H4 (cell line): ENCODE results near the gene ZNF587B. TPM values are rescaled to one million over a fixed set of nuclear protein-coding genes. Genes with fewer than 3 reads are reported as not detected.
"Not testable (repeated sequence)": the region's sequence is repeated elsewhere in the genome, so short reads cannot be mapped to it uniquely, and the experiment has no call there.

Source experiments
- DNase-seq: peaks from one replicate; pipeline ENCODE4 v3.0.0-alpha.2; 2015; ENCODE audit warnings: low spot score
- total RNA-seq: library from RNA; depleted of rRNA; stranded (reverse); fragments of >200 nt; shearing (Covaris generic); gene quantifications from 2 replicates; pipeline ENCODE4 v1.2.3, GENCODE V29; 2014; rRNA removed

ZNF587B gene
- total RNA-seq, 1 experiment from 2014 or later, result 11.9 TPM

DNA sequence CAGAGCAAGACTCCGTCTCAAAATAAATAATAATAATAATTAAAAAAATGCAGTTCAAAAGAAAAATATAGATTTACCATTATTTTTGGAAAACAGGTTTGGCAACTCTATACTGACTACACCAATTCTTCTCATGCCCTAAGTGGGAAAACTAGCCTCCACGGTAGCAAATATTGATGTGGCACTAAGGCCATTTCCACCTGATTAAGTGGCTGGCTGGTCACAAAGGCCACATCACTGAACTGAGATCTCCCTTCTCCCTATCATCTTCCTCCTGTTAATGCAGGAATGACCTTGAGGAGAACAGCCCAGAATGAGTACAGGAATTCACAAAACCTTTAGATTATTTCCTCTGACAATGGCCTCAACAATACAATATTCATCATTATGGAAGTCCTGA, 40.1 kb downstream of the ZNF587B start:
- no peak for DNase-seq

DNA sequence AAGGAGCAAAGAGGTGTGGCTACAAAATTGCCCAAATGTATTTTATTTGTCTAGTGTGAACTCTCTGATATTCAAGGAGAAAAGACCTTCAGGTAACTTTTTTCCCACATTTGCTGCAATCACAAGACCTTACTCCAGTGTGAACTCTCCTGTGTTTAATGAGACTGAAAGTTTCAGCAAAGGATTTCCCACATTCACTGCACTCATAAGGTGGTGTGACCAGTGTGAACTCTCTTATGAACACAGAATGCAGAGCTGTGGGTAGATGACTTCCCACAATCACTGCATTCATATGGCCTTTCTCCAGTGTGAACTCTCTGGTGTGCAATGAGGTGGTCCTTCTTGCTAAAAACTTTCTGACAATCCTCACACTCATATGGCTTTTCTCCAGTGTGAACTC, 42.4 kb downstream of the ZNF587B start:
- DNase-seq, result no peak

DNA sequence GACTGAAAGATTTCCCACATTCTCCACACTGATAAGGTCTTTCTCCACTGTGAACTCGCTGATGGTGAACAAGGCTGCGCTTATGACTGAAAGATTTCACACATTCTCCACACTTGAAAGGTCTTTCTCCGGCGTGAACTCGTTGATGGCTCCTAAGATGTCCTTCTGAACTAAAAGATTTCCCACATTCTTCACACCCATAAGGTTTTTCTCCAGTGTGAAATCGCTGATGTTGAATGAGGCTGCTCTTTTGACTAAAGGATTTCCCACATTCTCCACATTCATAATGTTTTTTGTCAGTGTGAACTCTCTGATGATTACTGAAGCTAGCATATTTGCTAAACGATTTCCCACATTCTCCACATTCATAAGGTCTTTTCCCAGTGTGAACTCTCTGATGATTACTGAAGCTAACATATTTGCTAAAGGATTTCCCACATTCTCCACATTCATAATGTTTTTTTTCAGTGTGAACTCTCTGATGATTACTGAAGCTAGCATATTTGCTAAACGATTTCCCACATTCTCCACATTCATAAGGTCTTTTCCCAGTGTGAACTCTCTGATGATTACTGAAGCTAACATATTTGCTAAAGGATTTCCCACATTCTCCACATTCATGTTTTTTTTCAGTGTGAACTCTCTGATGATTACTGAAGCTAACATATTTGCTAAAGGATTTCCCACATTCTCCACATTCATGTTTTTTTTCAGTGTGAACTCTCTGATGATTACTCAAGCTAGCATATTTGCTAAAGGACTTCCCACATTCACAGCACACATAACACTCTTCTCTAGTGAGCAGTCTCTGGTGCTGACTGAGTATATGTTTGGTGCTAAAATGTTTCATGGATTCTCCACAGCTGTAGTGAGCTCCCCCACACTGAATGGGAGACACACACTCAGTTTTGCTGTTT, 44.0 kb downstream of the ZNF587B start:
- DNase-seq, result not testable (repeated sequence)

DNA sequence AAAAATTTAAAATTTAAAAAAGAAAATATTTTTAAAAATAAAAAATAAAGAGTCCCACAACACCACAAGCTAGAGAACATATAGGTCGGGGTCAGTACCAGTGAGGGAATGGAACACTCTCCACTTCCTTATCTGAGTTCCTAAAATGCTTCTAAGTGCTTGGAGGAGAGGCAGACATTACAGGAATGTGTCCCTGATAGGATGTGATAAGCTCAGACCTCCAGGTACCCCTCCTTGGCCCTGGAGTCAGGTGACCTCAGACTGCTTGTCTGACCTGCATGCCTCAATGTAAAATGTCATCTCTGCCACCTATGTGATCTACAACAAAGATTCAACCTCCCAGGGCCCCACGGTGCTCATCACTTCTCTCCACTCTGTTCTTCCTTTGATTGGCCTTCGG, 55.9 kb downstream of the ZNF587B start:
- DNase-seq, result no peak

DNA sequence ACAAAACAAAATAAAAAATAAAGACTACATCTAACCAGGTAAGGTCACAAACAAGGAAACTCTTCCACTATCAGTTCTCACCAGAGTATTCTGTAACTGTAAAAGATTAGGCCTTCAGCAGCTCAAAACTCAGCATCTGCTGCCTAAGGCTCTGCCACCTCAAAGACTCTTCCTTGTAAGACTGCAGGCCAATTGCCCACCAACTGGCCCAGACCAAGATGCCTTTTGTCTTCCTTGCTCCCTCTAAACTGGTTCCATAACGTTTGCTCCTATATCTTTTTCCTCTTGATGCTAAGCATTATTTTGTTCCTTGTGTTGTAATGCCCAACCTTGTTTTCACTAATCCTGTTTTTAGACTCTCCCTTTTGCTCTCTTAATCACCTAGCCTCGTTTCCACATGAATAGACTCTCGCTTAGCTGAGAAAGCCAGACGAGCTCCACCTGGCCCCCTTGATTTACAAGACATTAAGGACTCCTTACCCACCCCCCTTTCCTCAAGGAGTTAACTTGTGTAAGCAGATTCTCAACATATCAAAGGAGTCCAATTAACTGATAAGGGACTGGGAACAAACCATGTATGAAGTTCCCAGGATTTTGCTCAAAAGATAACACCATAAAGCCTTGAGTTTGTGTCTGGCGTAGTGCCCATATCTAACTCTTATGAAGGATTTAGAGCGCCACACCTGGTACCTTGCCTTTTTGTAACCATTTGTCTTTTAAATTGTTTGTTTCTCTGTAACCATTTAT, 57.3 kb downstream of the ZNF587B start:
- no peak for DNase-seq

DNA sequence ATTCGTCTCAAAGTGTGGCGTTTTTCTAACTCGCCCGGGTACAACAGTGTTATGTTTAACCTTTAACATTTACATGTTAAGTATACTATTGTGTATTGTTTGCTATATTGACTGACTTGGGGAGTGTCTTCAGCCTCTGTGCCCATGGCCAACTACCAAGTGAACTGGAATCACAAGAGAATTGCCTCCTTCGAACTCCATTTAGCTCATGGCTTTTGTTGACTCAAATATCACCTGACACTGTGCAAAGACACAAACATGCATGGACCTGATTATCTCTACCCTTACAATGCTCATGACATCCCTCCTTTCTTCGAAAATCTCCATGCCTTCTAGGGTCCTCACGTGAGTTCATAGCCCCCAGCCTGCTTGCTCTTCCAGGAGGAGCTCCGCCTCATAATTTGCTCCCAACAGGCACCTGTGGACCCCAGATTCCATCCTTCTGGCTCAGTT, 58.0 kb downstream of the ZNF587B start:
- no peak for DNase-seq

DNA sequence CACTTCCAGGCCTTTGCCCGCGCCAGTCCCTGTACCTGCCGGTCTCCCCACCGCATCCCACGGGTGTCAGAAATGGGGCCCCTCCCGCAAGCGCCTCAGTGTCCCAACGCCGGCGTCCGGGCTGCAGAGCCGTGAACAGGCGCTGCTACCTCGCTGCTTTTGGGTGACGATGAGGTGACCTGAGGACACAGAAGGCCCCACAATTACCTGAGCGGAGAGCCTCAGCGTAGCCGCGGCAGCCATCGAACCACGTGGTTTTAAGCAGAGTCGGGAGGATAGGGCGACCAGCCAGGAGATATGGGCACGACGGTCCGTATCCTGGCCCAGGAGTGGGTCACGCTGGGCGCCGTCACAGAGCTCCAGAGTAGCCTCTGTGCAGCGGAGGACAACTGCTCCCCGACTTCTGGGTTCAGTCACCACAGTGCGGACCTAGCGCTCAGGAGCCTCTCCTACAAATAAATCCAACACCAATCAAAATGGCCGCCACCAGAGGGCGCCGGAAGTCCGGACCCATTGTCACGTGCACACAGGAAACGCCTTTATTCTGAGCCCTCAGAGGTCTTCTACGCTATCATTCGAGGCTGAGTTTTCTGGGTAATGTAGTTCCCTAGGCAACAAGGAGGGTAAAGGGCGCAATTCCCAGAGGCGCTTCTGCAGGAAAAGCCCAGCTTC, 58.6 kb downstream of the ZNF587B start, which contains the start of gene ZNF814:
Gene ZNF814 (minus strand): TSS at position 478 of the 672 bp plus-strand sequence. CDS start 235 bp downstream, at position 243.
- peak; percentile 92 for DNase-seq

DNA sequence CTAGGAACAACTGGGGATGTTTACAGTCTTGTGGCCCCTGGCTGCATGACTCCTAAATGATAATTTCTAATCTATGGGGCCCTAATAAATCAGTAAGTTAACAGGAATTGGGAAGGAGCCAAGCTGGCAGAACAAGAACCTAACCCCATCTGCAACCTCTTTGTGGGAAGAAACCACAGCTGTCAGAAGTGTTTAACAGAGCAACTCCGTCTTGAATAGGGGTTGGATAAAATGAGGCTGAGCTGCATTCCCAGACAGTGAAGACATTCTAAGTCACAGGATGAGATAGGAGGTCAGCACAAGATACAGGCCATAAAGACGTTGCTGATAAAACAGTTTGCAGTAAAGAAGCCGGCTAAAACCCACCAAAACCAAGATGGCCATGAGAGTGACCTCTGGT, 60.6 kb downstream of the ZNF587B start:
- peak; percentile 42 for DNase-seq

Other genes with a start within 250 kb of the ZNF587B start
- 6.9 and 7.8 TPM in 2 replicates for gene ZIK1, start 246.2 kb upstream of the ZNF587B start, total RNA-seq
- gene ZNF530, start 230.4 kb upstream of the ZNF587B start, total RNA-seq, result 9.1 and 11.9 TPM in 2 replicates
- gene ZNF134, start 216.1 kb upstream of the ZNF587B start, total RNA-seq, result 16.8 and 26.1 TPM in 2 replicates
- gene ZNF211, start 197.1 kb upstream of the ZNF587B start, total RNA-seq, result 9.7 and 10.7 TPM in 2 replicates
- not detected in 2 replicates for gene ZSCAN4, start 161.4 kb upstream of the ZNF587B start, total RNA-seq
- 15.2 and 17.6 TPM in 2 replicates for gene ZNF551, start 148.3 kb upstream of the ZNF587B start, total RNA-seq
- gene ZNF154, start 121.1 kb upstream of the ZNF587B start, total RNA-seq, result not detected in 2 replicates
- 0.41 and 0.74 TPM in 2 replicates for gene ZNF671, start 102.7 kb upstream of the ZNF587B start, total RNA-seq
- gene ZNF776, start 83.5 kb upstream of the ZNF587B start, total RNA-seq, result 10.7 and 23.8 TPM in 2 replicates
- 12.7 and 19.3 TPM in 2 replicates for gene ZNF586, start 60.6 kb upstream of the ZNF587B start, total RNA-seq
- gene ZNF552, start 15.4 kb upstream of the ZNF587B start, total RNA-seq, result 3.9 and 4.3 TPM in 2 replicates
- 4.3 and 11.9 TPM in 2 replicates for gene ZNF587, start 19.6 kb downstream of the ZNF587B start, total RNA-seq
- 3.6 and 11.1 TPM in 2 replicates for gene ZNF814, start 58.7 kb downstream of the ZNF587B start, total RNA-seq
- 4.9 and 12.1 TPM in 2 replicates for gene ZNF417, start 86.3 kb downstream of the ZNF587B start, total RNA-seq
- gene ZNF418, start 105.1 kb downstream of the ZNF587B start, total RNA-seq, result 0.50 TPM in 1 of 2 replicates, not detected in the other
- 2.5 and 8.7 TPM in 2 replicates for gene ZNF256, start 117.4 kb downstream of the ZNF587B start, total RNA-seq
- not detected in 2 replicates for gene C19orf18, start 144.2 kb downstream of the ZNF587B start, total RNA-seq
- 6.5 and 7.7 TPM in 2 replicates for gene ZNF606, start 172.5 kb downstream of the ZNF587B start, total RNA-seq
- gene ZSCAN1, start 203.7 kb downstream of the ZNF587B start, total RNA-seq, result 1.8 TPM in 1 of 2 replicates, not detected in the other
- gene ZNF135, start 229.0 kb downstream of the ZNF587B start, total RNA-seq, result not detected in 2 replicates